Activated T-helper 17 cell treated with anti-CD3 and anti-CD28 coated beads, Interleukin-2, amount 50 U/mL, for 72 hours (primary cell): ENCODE data around the gene NPIPB9. TPM values are rescaled to one million over a fixed set of nuclear protein-coding genes. Genes with fewer than 3 reads are reported as not detected.
A peak's percentile ranks its signal among the peaks of the same experiment; 100 is the strongest.
"Not testable (repeated sequence)": the region's sequence is repeated elsewhere in the genome, so short reads cannot be mapped to it uniquely, and the experiment has no call there.

Source experiments
- ATAC-seq: fragments of 150-1000 bp; cut with Tn5 transposase; replicated peaks from 2 replicates; pipeline ENCODE4 v1.10.0; 2021; ENCODE audit warnings: mild to moderate bottlenecking, moderate library complexity
- H3K27ac Mint-ChIP-seq: one replicate; pipeline ENCODE4 v1.8.0; 2022; ENCODE audit warnings: mixed read lengths
- H3K27me3 Mint-ChIP-seq: one replicate; pipeline ENCODE4 v1.8.0; 2022; ENCODE audit warnings: mixed read lengths
- H3K36me3 Mint-ChIP-seq: one replicate; pipeline ENCODE4 v1.8.0; 2022; ENCODE audit warnings: low read depth, mild to moderate bottlenecking, mixed read lengths
- H3K4me1 Mint-ChIP-seq: one replicate; pipeline ENCODE4 v1.8.0; 2022; ENCODE audit warnings: mixed read lengths
- H3K4me3 Mint-ChIP-seq: one replicate; pipeline ENCODE4 v1.8.0; 2022; ENCODE audit warnings: mild to moderate bottlenecking, mixed read lengths
- H3K9me3 Mint-ChIP-seq: one replicate; pipeline ENCODE4 v1.8.0; 2022; ENCODE audit warnings: mixed read lengths
- total RNA-seq, 2 donors: library from RNA; stranded (reverse); gene quantifications; one replicate each; pipeline ENCODE4 v1.2.3, GENCODE V29; 2022

The NPIPB9 gene
- 1 to 10 TPM; 4.2 to 7.0 TPM for total RNA-seq

- not testable (repeated sequence) for H3K9me3 Mint-ChIP-seq, H3K27me3 Mint-ChIP-seq, ATAC-seq, H3K36me3 Mint-ChIP-seq, H3K4me3 Mint-ChIP-seq, H3K27ac Mint-ChIP-seq, H3K4me1 Mint-ChIP-seq
Measured at GRCh38 chr16:28751487-28751886, at the start of gene NPIPB9. Gene NPIPB9 (plus strand): TSS chr16:28751787.

- not testable (repeated sequence) for H3K9me3 Mint-ChIP-seq, H3K4me1 Mint-ChIP-seq, H3K36me3 Mint-ChIP-seq, H3K27ac Mint-ChIP-seq, ATAC-seq, H3K27me3 Mint-ChIP-seq, H3K4me3 Mint-ChIP-seq
Measured at GRCh38 chr16:28704246-28704645, 47.3 kb upstream of the NPIPB9 start.

- not testable (repeated sequence) for H3K4me3 Mint-ChIP-seq, H3K27me3 Mint-ChIP-seq, H3K36me3 Mint-ChIP-seq, H3K4me1 Mint-ChIP-seq, H3K27ac Mint-ChIP-seq, H3K9me3 Mint-ChIP-seq
- peak; percentile 100 for ATAC-seq
Measured at GRCh38 chr16:28711220-28712083, 40.1 kb upstream of the NPIPB9 start, which contains the start of gene EIF3C. Gene EIF3C (plus strand): TSS chr16:28711464. CDS start chr16:28711687, 223 bp downstream.

- H3K4me1 Mint-ChIP-seq, ATAC-seq: not testable (repeated sequence)
Measured at GRCh38 chr16:28722852-28723650, 28.5 kb upstream of the NPIPB9 start.

GRCh38 chr16:28731253-28731652, 20.3 kb upstream of the NPIPB9 start:
- H3K4me3 Mint-ChIP-seq, H3K27me3 Mint-ChIP-seq, H3K9me3 Mint-ChIP-seq, H3K36me3 Mint-ChIP-seq, H3K27ac Mint-ChIP-seq, ATAC-seq, H3K4me1 Mint-ChIP-seq: not testable (repeated sequence)

More at GRCh38 chr16:28722852-28723650, 28.5 kb upstream of the NPIPB9 start:
- not testable (repeated sequence) for H3K27me3 Mint-ChIP-seq, H3K9me3 Mint-ChIP-seq, H3K27ac Mint-ChIP-seq, H3K4me3 Mint-ChIP-seq, H3K36me3 Mint-ChIP-seq

- not testable (repeated sequence) for H3K4me3 Mint-ChIP-seq, ATAC-seq, H3K27ac Mint-ChIP-seq
Measured at GRCh38 chr16:28732455-28733124, 19.0 kb upstream of the NPIPB9 start.

GRCh38 chr16:28739787-28740186, 11.8 kb upstream of the NPIPB9 start:
- not testable (repeated sequence) for H3K4me3 Mint-ChIP-seq, H3K4me1 Mint-ChIP-seq, H3K27me3 Mint-ChIP-seq, H3K36me3 Mint-ChIP-seq, H3K9me3 Mint-ChIP-seq, H3K27ac Mint-ChIP-seq
- ATAC-seq: peak; percentile 64

More at GRCh38 chr16:28732455-28733124, 19.0 kb upstream of the NPIPB9 start:
- not testable (repeated sequence) for H3K27me3 Mint-ChIP-seq, H3K36me3 Mint-ChIP-seq, H3K4me1 Mint-ChIP-seq, H3K9me3 Mint-ChIP-seq

- H3K9me3 Mint-ChIP-seq, H3K27me3 Mint-ChIP-seq, H3K36me3 Mint-ChIP-seq, ATAC-seq, H3K4me3 Mint-ChIP-seq, H3K4me1 Mint-ChIP-seq, H3K27ac Mint-ChIP-seq: not testable (repeated sequence)
Measured at GRCh38 chr16:28740631-28741030, 11.0 kb upstream of the NPIPB9 start.

- not testable (repeated sequence) for H3K27ac Mint-ChIP-seq, H3K9me3 Mint-ChIP-seq, H3K4me1 Mint-ChIP-seq, H3K4me3 Mint-ChIP-seq, H3K27me3 Mint-ChIP-seq, H3K36me3 Mint-ChIP-seq, ATAC-seq
Measured at GRCh38 chr16:28741295-28741694, 10.3 kb upstream of the NPIPB9 start.

GRCh38 chr16:28746618-28747350, 4.8 kb upstream of the NPIPB9 start:
- ATAC-seq, H3K27ac Mint-ChIP-seq, H3K4me3 Mint-ChIP-seq, H3K36me3 Mint-ChIP-seq, H3K4me1 Mint-ChIP-seq, H3K27me3 Mint-ChIP-seq, H3K9me3 Mint-ChIP-seq: not testable (repeated sequence)

GRCh38 chr16:28749997-28750465, 1.6 kb upstream of the NPIPB9 start:
- H3K4me3 Mint-ChIP-seq, H3K27me3 Mint-ChIP-seq: not testable (repeated sequence)

GRCh38 chr16:28750469-28751067, 1.0 kb upstream of the NPIPB9 start:
- H3K9me3 Mint-ChIP-seq, H3K27me3 Mint-ChIP-seq, H3K4me3 Mint-ChIP-seq, H3K27ac Mint-ChIP-seq, H3K36me3 Mint-ChIP-seq, H3K4me1 Mint-ChIP-seq: not testable (repeated sequence)
- peak; percentile 13 for ATAC-seq

More at GRCh38 chr16:28749997-28750465, 1.6 kb upstream of the NPIPB9 start:
- not testable (repeated sequence) for H3K9me3 Mint-ChIP-seq, H3K27ac Mint-ChIP-seq, H3K4me1 Mint-ChIP-seq, H3K36me3 Mint-ChIP-seq
- ATAC-seq: peak; percentile 98

- not testable (repeated sequence) for H3K27me3 Mint-ChIP-seq, ATAC-seq, H3K4me1 Mint-ChIP-seq, H3K4me3 Mint-ChIP-seq, H3K36me3 Mint-ChIP-seq, H3K9me3 Mint-ChIP-seq, H3K27ac Mint-ChIP-seq
Measured at GRCh38 chr16:28781697-28782096, 30.1 kb downstream of the NPIPB9 start.

GRCh38 chr16:28782357-28782756, 30.8 kb downstream of the NPIPB9 start:
- H3K27ac Mint-ChIP-seq: not testable (repeated sequence)

More at GRCh38 chr16:28782357-28782756, 30.8 kb downstream of the NPIPB9 start:
- H3K4me3 Mint-ChIP-seq, H3K9me3 Mint-ChIP-seq, H3K4me1 Mint-ChIP-seq, ATAC-seq, H3K36me3 Mint-ChIP-seq, H3K27me3 Mint-ChIP-seq: not testable (repeated sequence)
